ENCODE results near the gene ANKS1B.

Gene ANKS1B

GRCh38 chr12:99176871-99177270 lies 807.9 kb downstream of the ANKS1B start:
- Histone ChIP-seq H3K9ac (ENCODE audit: low read length) (no peak overlapping the region), H3K4me3 (ENCODE audit: low read length) (no peak overlapping the region), H3K4me1 (ENCODE audit: control insufficient read depth, insufficient read depth, low read length) (no peaks in the 10 kb centered on the region), H3K27ac (ENCODE audit: low read depth, low read length) (no peak overlapping the region), H3K27me3 (ENCODE audit: control insufficient read depth, insufficient read depth, low read length) (no peaks in the 10 kb centered on the region), H3K36me3 (ENCODE audit: control insufficient read depth, insufficient read depth, low read length) (no peaks in the 10 kb centered on the region)

- no peak overlapping the region for H3K27ac ChIP-seq (ENCODE audit: low read depth, low read length)
- H3K27me3 ChIP-seq (ENCODE audit: control insufficient read depth, insufficient read depth, low read length), result no peaks in the 10 kb centered on the region
- H3K4me3 ChIP-seq (ENCODE audit: low read length), result no peak overlapping the region
- no peak overlapping the region for H3K9ac ChIP-seq (ENCODE audit: low read length)
- no peaks in the 10 kb centered on the region for H3K4me1 ChIP-seq (ENCODE audit: control insufficient read depth, insufficient read depth, low read length)
- H3K36me3 ChIP-seq (ENCODE audit: control insufficient read depth, insufficient read depth, low read length), result no peaks in the 10 kb centered on the region
Observed at GRCh38 chr12:99170461-99170860, 814.3 kb downstream of the ANKS1B start.

- H3K4me3 ChIP-seq (ENCODE audit: low read length), result no peak overlapping the region
- H3K27ac ChIP-seq (ENCODE audit: low read depth, low read length), result no peak overlapping the region
- H3K36me3 ChIP-seq (ENCODE audit: control insufficient read depth, insufficient read depth, low read length), result no peaks in the 10 kb centered on the region
- H3K9ac ChIP-seq (ENCODE audit: low read length), result no peak overlapping the region
- no peaks in the 10 kb centered on the region for H3K4me1 ChIP-seq (ENCODE audit: control insufficient read depth, insufficient read depth, low read length)
- H3K27me3 ChIP-seq (ENCODE audit: control insufficient read depth, insufficient read depth, low read length), result no peaks in the 10 kb centered on the region
Observed at GRCh38 chr12:99170037-99170436, 814.7 kb downstream of the ANKS1B start.

- Histone ChIP-seq H3K4me3 (ENCODE audit: low read length) (no peak overlapping the region), H3K9ac (ENCODE audit: low read length) (no peak overlapping the region), H3K27ac (ENCODE audit: low read depth, low read length) (no peak overlapping the region), H3K27me3 (ENCODE audit: control insufficient read depth, insufficient read depth, low read length) (no peaks in the 10 kb centered on the region), H3K4me1 (ENCODE audit: control insufficient read depth, insufficient read depth, low read length) (no peaks in the 10 kb centered on the region), H3K36me3 (ENCODE audit: control insufficient read depth, insufficient read depth, low read length) (no peaks in the 10 kb centered on the region)
Observed at GRCh38 chr12:99157946-99158345, 826.8 kb downstream of the ANKS1B start.

- H3K27me3 ChIP-seq (ENCODE audit: control insufficient read depth, insufficient read depth, low read length), result no peaks in the 10 kb centered on the region
- no peaks in the 10 kb centered on the region for H3K4me1 ChIP-seq (ENCODE audit: control insufficient read depth, insufficient read depth, low read length)
- no peaks in the 10 kb centered on the region for H3K36me3 ChIP-seq (ENCODE audit: control insufficient read depth, insufficient read depth, low read length)
- H3K4me3 ChIP-seq (ENCODE audit: low read length), result no peak overlapping the region
- no peak overlapping the region for H3K9ac ChIP-seq (ENCODE audit: low read length)
- H3K27ac ChIP-seq (ENCODE audit: low read depth, low read length), result no peak overlapping the region
Observed at GRCh38 chr12:99154983-99155336, 829.8 kb downstream of the ANKS1B start.

- Histone ChIP-seq H3K9ac (ENCODE audit: low read length) (no peak overlapping the region), H3K27me3 (ENCODE audit: control insufficient read depth, insufficient read depth, low read length) (no peaks in the 10 kb centered on the region), H3K36me3 (ENCODE audit: control insufficient read depth, insufficient read depth, low read length) (no peaks in the 10 kb centered on the region), H3K4me1 (ENCODE audit: control insufficient read depth, insufficient read depth, low read length) (no peaks in the 10 kb centered on the region), H3K4me3 (ENCODE audit: low read length) (no peak overlapping the region), H3K27ac (ENCODE audit: low read depth, low read length) (no peak overlapping the region)
Observed at GRCh38 chr12:99154216-99154982, 830.3 kb downstream of the ANKS1B start.

GRCh38 chr12:99153293-99153692 lies 831.4 kb downstream of the ANKS1B start:
- Histone ChIP-seq H3K4me3 (ENCODE audit: low read length) (no peak overlapping the region), H3K9ac (ENCODE audit: low read length) (no peak overlapping the region), H3K27me3 (ENCODE audit: control insufficient read depth, insufficient read depth, low read length) (no peaks in the 10 kb centered on the region), H3K27ac (ENCODE audit: low read depth, low read length) (no peak overlapping the region), H3K4me1 (ENCODE audit: control insufficient read depth, insufficient read depth, low read length) (no peaks in the 10 kb centered on the region), H3K36me3 (ENCODE audit: control insufficient read depth, insufficient read depth, low read length) (no peaks in the 10 kb centered on the region)

- Histone ChIP-seq H3K27ac (ENCODE audit: low read depth, low read length) (no peak overlapping the region), H3K36me3 (ENCODE audit: control insufficient read depth, insufficient read depth, low read length) (no peaks in the 10 kb centered on the region), H3K27me3 (ENCODE audit: control insufficient read depth, insufficient read depth, low read length) (no peaks in the 10 kb centered on the region), H3K4me1 (ENCODE audit: control insufficient read depth, insufficient read depth, low read length) (no peaks in the 10 kb centered on the region), H3K4me3 (ENCODE audit: low read length) (no peak overlapping the region), H3K9ac (ENCODE audit: low read length) (no peak overlapping the region)
Observed at GRCh38 chr12:99152337-99152736, 832.4 kb downstream of the ANKS1B start.

- no peak overlapping the region for H3K4me3 ChIP-seq (ENCODE audit: low read length)
- H3K9ac ChIP-seq (ENCODE audit: low read length), result no peak overlapping the region
- H3K27me3 ChIP-seq (ENCODE audit: control insufficient read depth, insufficient read depth, low read length), result no peaks in the 10 kb centered on the region
- no peaks in the 10 kb centered on the region for H3K4me1 ChIP-seq (ENCODE audit: control insufficient read depth, insufficient read depth, low read length)
- H3K36me3 ChIP-seq (ENCODE audit: control insufficient read depth, insufficient read depth, low read length), result no peaks in the 10 kb centered on the region
- no peak overlapping the region for H3K27ac ChIP-seq (ENCODE audit: low read depth, low read length)
Observed at GRCh38 chr12:99151744-99152143, 833.0 kb downstream of the ANKS1B start.

GRCh38 chr12:99147130-99147529 lies 837.6 kb downstream of the ANKS1B start:
- H3K9ac ChIP-seq (ENCODE audit: low read length), result no peak overlapping the region
- no peaks in the 10 kb centered on the region for H3K27me3 ChIP-seq (ENCODE audit: control insufficient read depth, insufficient read depth, low read length)
- H3K4me3 ChIP-seq (ENCODE audit: low read length), result no peak overlapping the region
- H3K36me3 ChIP-seq (ENCODE audit: control insufficient read depth, insufficient read depth, low read length), result no peaks in the 10 kb centered on the region
- no peaks in the 10 kb centered on the region for H3K4me1 ChIP-seq (ENCODE audit: control insufficient read depth, insufficient read depth, low read length)
- H3K27ac ChIP-seq (ENCODE audit: low read depth, low read length), result no peak overlapping the region

- Histone ChIP-seq H3K4me3 (ENCODE audit: low read length) (no peak overlapping the region), H3K36me3 (ENCODE audit: control insufficient read depth, insufficient read depth, low read length) (no peaks in the 10 kb centered on the region), H3K27ac (ENCODE audit: low read depth, low read length) (no peak overlapping the region), H3K4me1 (ENCODE audit: control insufficient read depth, insufficient read depth, low read length) (no peaks in the 10 kb centered on the region), H3K27me3 (ENCODE audit: control insufficient read depth, insufficient read depth, low read length) (no peaks in the 10 kb centered on the region), H3K9ac (ENCODE audit: low read length) (no peak overlapping the region)
Observed at GRCh38 chr12:99146730-99147129, 838.0 kb downstream of the ANKS1B start.

GRCh38 chr12:99146185-99146584 lies 838.6 kb downstream of the ANKS1B start:
- no peak overlapping the region for H3K4me3 ChIP-seq (ENCODE audit: low read length)
- H3K27me3 ChIP-seq (ENCODE audit: control insufficient read depth, insufficient read depth, low read length), result no peaks in the 10 kb centered on the region
- H3K9ac ChIP-seq (ENCODE audit: low read length), result no peak overlapping the region
- H3K36me3 ChIP-seq (ENCODE audit: control insufficient read depth, insufficient read depth, low read length), result no peaks in the 10 kb centered on the region
- no peak overlapping the region for H3K27ac ChIP-seq (ENCODE audit: low read depth, low read length)
- H3K4me1 ChIP-seq (ENCODE audit: control insufficient read depth, insufficient read depth, low read length), result no peaks in the 10 kb centered on the region

GRCh38 chr12:99142651-99143050 lies 842.1 kb downstream of the ANKS1B start:
- Histone ChIP-seq H3K27me3 (ENCODE audit: control insufficient read depth, insufficient read depth, low read length) (no peaks in the 10 kb centered on the region), H3K4me1 (ENCODE audit: control insufficient read depth, insufficient read depth, low read length) (no peaks in the 10 kb centered on the region), H3K27ac (ENCODE audit: low read depth, low read length) (no peak overlapping the region), H3K9ac (ENCODE audit: low read length) (no peak overlapping the region), H3K36me3 (ENCODE audit: control insufficient read depth, insufficient read depth, low read length) (no peaks in the 10 kb centered on the region), H3K4me3 (ENCODE audit: low read length) (no peak overlapping the region)

All from rectal smooth muscle tissue (tissue), 1 donor.